A549 (cell line): Measurements from ENCODE around the gene FAM3C.

Source experiments
- BHLHE40 ChIP-seq: IDR thresholded peaks from 2 replicates; pipeline ENCODE4 v1.6.1; 2012; ENCODE audit warnings: low read depth, low read length, inconsistent platforms
- CHD4 ChIP-seq: fragments of 200-600 bp; sonication (generic); IDR thresholded peaks from 2 replicates; pipeline ENCODE4 v1.6.1; 2016; ENCODE audit warnings: antibody characterized with exemption, mild to moderate bottlenecking, borderline replicate concordance
- EP300 ChIP-seq, 2 experiments: fragments of >200 bp; sonication (Bioruptor Twin); formaldehyde crosslinking; IDR thresholded peaks; 2 replicates in 1 of 2; 3 replicates in 1 of 2; pipeline ENCODE4 v1.6.1; 2016 to 2017
- FOSB ChIP-seq: fragments of 250-450 bp; sonication (Bioruptor Pico); IDR thresholded peaks from 2 replicates; pipeline ENCODE4 v1.5.0; 2020; ENCODE audit warnings: mild to moderate bottlenecking, moderate library complexity
- GATA3 ChIP-seq: IDR thresholded peaks from 2 replicates; pipeline ENCODE4 v1.6.1; 2012; ENCODE audit warnings: borderline replicate concordance
- JUN ChIP-seq, 2 experiments: fragments of >200 bp; sonication (Bioruptor Twin); formaldehyde crosslinking; IDR thresholded peaks; 2 replicates in 1 of 2; 3 replicates in 1 of 2; pipeline ENCODE4 v1.6.1; 2016 to 2017
- MAFK ChIP-seq: fragments of 450-650 bp; IDR thresholded peaks from 2 replicates; pipeline ENCODE4 v1.6.1; 2014; ENCODE audit not compliant: partially characterized antibody
- POLR2A ChIP-seq: IDR thresholded peaks from 2 replicates; pipeline ENCODE4 v1.6.1; 2012; ENCODE audit warnings: mild to moderate bottlenecking, low read length
- RCOR1 ChIP-seq: fragments of 150-350 bp; IDR thresholded peaks from 2 replicates; pipeline ENCODE4 v1.6.1; 2014; ENCODE audit warnings: antibody characterized with exemption, low read length, low read depth
- USF2 ChIP-seq: fragments of 450-650 bp; IDR thresholded peaks from 2 replicates; pipeline ENCODE4 v1.6.1; 2014; ENCODE audit warnings: antibody characterized with exemption
- TF ChIP-seq, protein P1 (sequence below): fragments of >200 bp; sonication (Bioruptor Twin); formaldehyde crosslinking; IDR thresholded peaks from 3 replicates; pipeline ENCODE4 v1.5.1; 2016

GRCh38 chr7:121329191-121330052 is 66.7 kb downstream of the FAM3C start:
- TF ChIP-seq USF2 (no peak), MAFK (no peak), CHD4 (no peak), JUN (IDR thresholded peaks at IDR 0.05) (no peak), RCOR1 (no peak), EP300 (IDR thresholded peaks at IDR 0.05) (no peak), FOSB (no peak), GATA3 (no peak), POLR2A (no peak), BHLHE40 (no peak)
- TF ChIP-seq, protein P1, sequence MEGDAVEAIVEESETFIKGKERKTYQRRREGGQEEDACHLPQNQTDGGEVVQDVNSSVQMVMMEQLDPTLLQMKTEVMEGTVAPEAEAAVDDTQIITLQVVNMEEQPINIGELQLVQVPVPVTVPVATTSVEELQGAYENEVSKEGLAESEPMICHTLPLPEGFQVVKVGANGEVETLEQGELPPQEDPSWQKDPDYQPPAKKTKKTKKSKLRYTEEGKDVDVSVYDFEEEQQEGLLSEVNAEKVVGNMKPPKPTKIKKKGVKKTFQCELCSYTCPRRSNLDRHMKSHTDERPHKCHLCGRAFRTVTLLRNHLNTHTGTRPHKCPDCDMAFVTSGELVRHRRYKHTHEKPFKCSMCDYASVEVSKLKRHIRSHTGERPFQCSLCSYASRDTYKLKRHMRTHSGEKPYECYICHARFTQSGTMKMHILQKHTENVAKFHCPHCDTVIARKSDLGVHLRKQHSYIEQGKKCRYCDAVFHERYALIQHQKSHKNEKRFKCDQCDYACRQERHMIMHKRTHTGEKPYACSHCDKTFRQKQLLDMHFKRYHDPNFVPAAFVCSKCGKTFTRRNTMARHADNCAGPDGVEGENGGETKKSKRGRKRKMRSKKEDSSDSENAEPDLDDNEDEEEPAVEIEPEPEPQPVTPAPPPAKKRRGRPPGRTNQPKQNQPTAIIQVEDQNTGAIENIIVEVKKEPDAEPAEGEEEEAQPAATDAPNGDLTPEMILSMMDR, result no peak
